A549 treated with DMSO at 1 μM for 4 hours (cell line): ENCODE data around the gene MTIF2. TPM values are rescaled to one million over a fixed set of nuclear protein-coding genes. Genes with fewer than 3 reads are reported as not detected.

ENCODE experiments used
- total RNA-seq: library from RNA; stranded (reverse); fragments of 200-300 nt; extraction: Qiagen RNA extraction; gene quantifications from 5 replicates; pipeline ENCODE4 v1.2.3, GENCODE V29; 2022; ENCODE audit warnings: low read depth

The MTIF2 gene
- total RNA-seq: 39.3 to 46.1 TPM (median 44.7 TPM) in 5 replicates

GRCh38 chr2:55268907-55269644 lies at the start of gene MTIF2:
Gene MTIF2 (minus strand): TSS chr2:55269231. CDS start chr2:55263858, 5,373 bp downstream.

DNA sequence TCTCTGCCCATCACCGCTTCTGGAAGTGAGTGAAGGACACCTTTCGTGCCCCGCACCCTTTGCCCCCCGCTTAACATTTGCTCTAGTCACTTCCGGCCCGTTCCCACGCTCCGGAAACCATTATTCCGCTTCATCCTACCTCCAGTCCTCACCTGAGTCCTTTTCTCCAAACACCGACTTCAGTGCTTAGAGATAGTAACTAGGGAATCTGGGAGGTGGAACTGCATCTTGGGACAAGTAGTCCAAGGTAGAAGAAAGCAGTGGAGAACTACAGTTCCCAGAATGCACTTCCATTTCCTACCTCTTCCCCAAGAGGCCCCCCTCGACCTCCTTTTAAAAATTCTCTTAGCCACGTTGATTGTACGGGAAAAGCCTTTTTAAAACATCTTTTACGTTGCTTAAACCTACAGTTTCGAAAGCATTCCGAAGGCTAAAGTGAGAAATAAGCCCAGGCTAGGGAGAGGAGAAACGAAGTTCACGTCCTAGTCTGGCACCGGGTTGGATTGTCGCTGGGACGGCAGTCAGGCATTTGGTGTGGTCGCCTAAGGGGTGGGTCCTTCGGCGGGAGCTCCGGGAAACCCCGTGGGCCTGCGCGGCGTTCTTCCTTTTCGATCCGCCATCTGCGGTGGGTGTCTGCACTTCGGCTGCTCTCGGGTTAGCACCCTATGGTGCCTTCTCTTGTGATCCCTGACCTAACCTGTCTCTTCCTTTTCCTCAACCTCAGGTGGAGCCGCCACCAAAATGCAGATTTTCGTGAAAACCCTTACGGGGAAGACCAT lies 36.8 kb downstream of the MTIF2 start, which contains the start of the genes CLHC1 and RPS27A:
Gene CLHC1, minus strand, starts transcription at position 210 of the 779 bp plus-strand sequence. CDS start 9,882 bp downstream, outside the sequence.
Gene RPS27A, plus strand, starts transcription at position 605 of the 779 bp plus-strand sequence. Its CDS starts 137 bp downstream, at position 742.

Other genes starting within 250 kb of the MTIF2 start
- 459 to 543 TPM (median 502 TPM) in 5 replicates for gene RTN4, start 218.8 kb downstream of the MTIF2 start, total RNA-seq
- gene CLHC1, start 36.9 kb downstream of the MTIF2 start, total RNA-seq: 1.4 to 2.6 TPM (median 2.4 TPM) in 5 replicates
- 2,293 to 2,970 TPM (median 2,717 TPM) in 5 replicates for gene RPS27A, start 36.5 kb downstream of the MTIF2 start, total RNA-seq
- gene CCDC88A, start 150.6 kb upstream of the MTIF2 start, total RNA-seq: 22.8 to 38.2 TPM (median 30.6 TPM) in 5 replicates